HEK293 (cell line): ENCODE results near the gene TCF7L2.
A peak's percentile ranks its signal among the peaks of the same experiment; 100 is the strongest.

Experiments
- CTCF ChIA-PET: fragments of 350-600 bp; formaldehyde crosslinking; extraction: SDS; loops from one replicate; lab custom pipeline; 2021; ENCODE audit warnings: antibody characterized with exemption; lab: Yijun Ruan, JAX
- POLR2A ChIA-PET: fragments of 300-600 bp; formaldehyde crosslinking; extraction: SDS; loops from one replicate; lab custom pipeline; 2020; ENCODE audit warnings: antibody characterized with exemption, inconsistent platforms; lab: Yijun Ruan, JAX
- H3K27ac ChIP-seq: fragments of 200-500 bp; sonication (Bioruptor generic); 2 replicates; pipeline ENCODE4 v1.5.1; 2014; ENCODE audit warnings: low read depth, low read length, control low read depth, inconsistent platforms; ENCODE audit errors: extremely low read depth
- H3K36me3 ChIP-seq, 2 experiments: fragments of 200-500 bp in 1 of 2; sonication (Bioruptor generic) in 1 of 2; 1 replicate in 1 of 2; 2 replicates in 1 of 2; pipeline ENCODE4 v1.5.1; 2014 to 2017; ENCODE audit warnings: inconsistent platforms in 2 of 2, low read length in 2 of 2; ENCODE audit not compliant: control insufficient read depth in 2 of 2, insufficient read depth in 1 of 2
- H3K4me1 ChIP-seq: fragments of 200-500 bp; sonication (Bioruptor generic); 2 replicates; pipeline ENCODE4 v1.5.1; 2014; ENCODE audit warnings: mild to moderate bottlenecking, low read length, inconsistent platforms; ENCODE audit not compliant: control insufficient read depth, insufficient read depth
- H3K4me3 ChIP-seq: 2 replicates; pipeline ENCODE4 v1.5.1; 2011; ENCODE audit warnings: low read depth, mild to moderate bottlenecking, control low read depth, low read length, moderate library complexity
- H3K9me3 ChIP-seq: fragments of 200-500 bp; sonication (Bioruptor generic); 2 replicates; pipeline ENCODE4 v1.5.1; 2014; ENCODE audit warnings: low read depth, low read length, inconsistent platforms; ENCODE audit not compliant: control insufficient read depth, insufficient read depth
- FEZF1 ChIP-seq: fragments of 450-650 bp; formaldehyde crosslinking; IDR thresholded peaks from 2 replicates; pipeline ENCODE4 v1.5.1; 2016; ENCODE audit warnings: missing biosample characterization, missing genetic modification characterization
- GLIS1 ChIP-seq: fragments of 450-650 bp; formaldehyde crosslinking; IDR thresholded peaks from 2 replicates; pipeline ENCODE4 v1.5.1; 2016; ENCODE audit warnings: missing biosample characterization, missing genetic modification characterization
- IKZF3 ChIP-seq: fragments of 450-650 bp; IDR thresholded peaks from 2 replicates; pipeline ENCODE4 v1.5.0; 2018; ENCODE audit warnings: missing biosample characterization, mild to moderate bottlenecking, missing genetic modification characterization, moderate library complexity
- SP7 ChIP-seq: fragments of 450-650 bp; formaldehyde crosslinking; IDR thresholded peaks from 2 replicates; pipeline ENCODE4 v1.5.1; 2016; ENCODE audit warnings: missing biosample characterization, missing genetic modification characterization
- TRIM28 ChIP-seq: IDR thresholded peaks from 2 replicates; pipeline ENCODE4 v1.6.1; 2011; ENCODE audit warnings: low read length, control low read depth, borderline replicate concordance
- YY1 ChIP-seq: fragments of 450-650 bp; formaldehyde crosslinking; IDR thresholded peaks from 2 replicates; pipeline ENCODE4 v1.5.1; 2018; ENCODE audit warnings: missing biosample characterization, missing genetic modification characterization
- ZBTB20 ChIP-seq: fragments of 450-650 bp; formaldehyde crosslinking; IDR thresholded peaks from 2 replicates; pipeline ENCODE4 v1.5.1; 2016; ENCODE audit warnings: missing biosample characterization, missing genetic modification characterization
- ZBTB8A ChIP-seq: fragments of 450-650 bp; formaldehyde crosslinking; IDR thresholded peaks from 2 replicates; pipeline ENCODE4 v1.5.1; 2016; ENCODE audit warnings: missing biosample characterization, missing genetic modification characterization
- ZIC2 ChIP-seq: fragments of 450-650 bp; formaldehyde crosslinking; IDR thresholded peaks from 2 replicates; pipeline ENCODE4 v1.5.1; 2016; ENCODE audit warnings: missing biosample characterization, missing genetic modification characterization
- ZNF184 ChIP-seq: fragments of 450-650 bp; IDR thresholded peaks from 2 replicates; pipeline ENCODE4 v1.5.1; 2018; ENCODE audit warnings: missing biosample characterization, mild to moderate bottlenecking, missing genetic modification characterization
- ZNF223 ChIP-seq: fragments of 450-650 bp; formaldehyde crosslinking; IDR thresholded peaks from 2 replicates; pipeline ENCODE4 v1.5.1; 2016; ENCODE audit warnings: missing biosample characterization, missing genetic modification characterization
- ZNF324 ChIP-seq: fragments of 450-650 bp; formaldehyde crosslinking; IDR thresholded peaks from 2 replicates; pipeline ENCODE4 v1.5.1; 2016; ENCODE audit warnings: missing biosample characterization, missing genetic modification characterization
- ZNF423 ChIP-seq: fragments of 450-650 bp; formaldehyde crosslinking; IDR thresholded peaks from 2 replicates; pipeline ENCODE4 v1.5.1; 2016; ENCODE audit warnings: missing biosample characterization, missing genetic modification characterization
- ZNF600 ChIP-seq: fragments of 450-650 bp; formaldehyde crosslinking; IDR thresholded peaks from 2 replicates; pipeline ENCODE4 v1.5.1; 2016; ENCODE audit warnings: missing biosample characterization, missing genetic modification characterization
- ZNF621 ChIP-seq: fragments of 450-650 bp; formaldehyde crosslinking; IDR thresholded peaks from 2 replicates; pipeline ENCODE4 v1.5.1; 2017; ENCODE audit warnings: missing biosample characterization, missing genetic modification characterization
- ZNF707 ChIP-seq: fragments of 450-650 bp; formaldehyde crosslinking; IDR thresholded peaks from 2 replicates; pipeline ENCODE4 v1.5.1; 2016; ENCODE audit warnings: missing biosample characterization, missing genetic modification characterization
- ZNF837 ChIP-seq: fragments of 450-650 bp; formaldehyde crosslinking; IDR thresholded peaks from 2 replicates; pipeline ENCODE4 v1.5.1; 2016; ENCODE audit warnings: missing biosample characterization, missing genetic modification characterization
- TF ChIP-seq, protein P1 (sequence below): fragments of 450-650 bp; formaldehyde crosslinking; IDR thresholded peaks from 2 replicates; pipeline ENCODE4 v1.5.1; 2016; ENCODE audit warnings: missing biosample characterization, missing genetic modification characterization
- TF ChIP-seq, protein P2 (sequence below): fragments of 450-650 bp; formaldehyde crosslinking; IDR thresholded peaks from 2 replicates; pipeline ENCODE4 v1.5.1; 2017; ENCODE audit warnings: missing biosample characterization, missing genetic modification characterization
- TF ChIP-seq, protein P3 (sequence below): fragments of 450-650 bp; formaldehyde crosslinking; IDR thresholded peaks from 2 replicates; pipeline ENCODE4 v1.5.1; 2016; ENCODE audit warnings: missing biosample characterization, missing genetic modification characterization
- TF ChIP-seq, protein P4 (sequence below): fragments of 450-650 bp; formaldehyde crosslinking; IDR thresholded peaks from 2 replicates; pipeline ENCODE4 v1.5.1; 2016; ENCODE audit warnings: missing biosample characterization, missing genetic modification characterization

The TCF7L2 gene

DNA sequence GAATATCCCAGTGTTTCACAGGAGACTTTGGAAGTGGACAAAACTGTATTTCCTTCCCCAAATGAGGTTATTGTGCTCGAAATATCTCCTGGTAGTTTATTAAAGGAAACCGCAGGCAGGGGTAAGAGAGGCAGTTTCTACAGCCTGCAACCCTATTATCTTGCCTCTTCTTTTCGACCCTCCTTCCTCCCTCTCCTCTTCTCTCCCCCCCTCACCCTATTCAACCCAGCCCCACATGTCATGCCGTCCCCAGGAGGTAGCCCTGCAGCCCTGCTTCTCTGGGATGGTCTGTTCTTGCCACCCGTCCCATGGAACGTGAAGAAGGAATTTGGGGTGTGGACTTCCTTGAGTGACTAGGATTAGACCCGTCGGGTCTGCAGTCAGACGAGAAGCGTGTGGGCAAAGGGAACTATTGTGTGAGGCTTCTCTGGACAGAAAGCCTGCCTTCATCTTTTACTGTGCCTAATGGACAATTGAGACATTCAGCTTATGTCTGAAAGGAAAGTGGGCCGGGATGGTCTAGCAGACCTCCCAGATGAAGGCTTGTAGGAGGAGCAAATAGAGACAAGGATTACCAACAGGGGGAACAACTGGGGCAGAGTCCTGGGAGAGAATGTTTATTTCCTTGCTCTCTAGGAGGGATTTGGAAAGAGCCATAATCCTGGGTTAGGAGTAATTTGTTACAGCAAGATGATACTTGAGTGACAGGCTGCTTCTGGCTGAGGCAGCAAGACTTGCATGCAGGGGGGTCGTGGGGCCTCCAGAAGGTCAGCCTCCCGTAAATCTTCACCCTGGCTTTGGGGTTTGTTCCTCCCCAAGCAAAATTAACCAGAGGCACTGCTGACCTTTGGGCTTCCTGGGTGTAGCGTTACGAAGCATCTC, 77.8 kb downstream of the TCF7L2 start (continued):
- TF ChIP-seq, protein P1, sequence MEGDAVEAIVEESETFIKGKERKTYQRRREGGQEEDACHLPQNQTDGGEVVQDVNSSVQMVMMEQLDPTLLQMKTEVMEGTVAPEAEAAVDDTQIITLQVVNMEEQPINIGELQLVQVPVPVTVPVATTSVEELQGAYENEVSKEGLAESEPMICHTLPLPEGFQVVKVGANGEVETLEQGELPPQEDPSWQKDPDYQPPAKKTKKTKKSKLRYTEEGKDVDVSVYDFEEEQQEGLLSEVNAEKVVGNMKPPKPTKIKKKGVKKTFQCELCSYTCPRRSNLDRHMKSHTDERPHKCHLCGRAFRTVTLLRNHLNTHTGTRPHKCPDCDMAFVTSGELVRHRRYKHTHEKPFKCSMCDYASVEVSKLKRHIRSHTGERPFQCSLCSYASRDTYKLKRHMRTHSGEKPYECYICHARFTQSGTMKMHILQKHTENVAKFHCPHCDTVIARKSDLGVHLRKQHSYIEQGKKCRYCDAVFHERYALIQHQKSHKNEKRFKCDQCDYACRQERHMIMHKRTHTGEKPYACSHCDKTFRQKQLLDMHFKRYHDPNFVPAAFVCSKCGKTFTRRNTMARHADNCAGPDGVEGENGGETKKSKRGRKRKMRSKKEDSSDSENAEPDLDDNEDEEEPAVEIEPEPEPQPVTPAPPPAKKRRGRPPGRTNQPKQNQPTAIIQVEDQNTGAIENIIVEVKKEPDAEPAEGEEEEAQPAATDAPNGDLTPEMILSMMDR (tag by site-specific recombination): peak; percentile 29; the same call in 1 of the 2 replicates
- TF ChIP-seq SP7 (tag by site-specific recombination) (peak; percentile 77), ZNF837 (tag by site-specific recombination) (no peak), IKZF3 (tag by site-specific recombination) (peak; percentile 30; the same call in 1 of the 2 replicates), ZNF184 (tag by site-specific recombination) (no peak), ZNF223 (tag by site-specific recombination) (no peak), ZNF423 (tag by site-specific recombination) (0 out of 2 replicates have a peak, but pooled peaks have one; percentile 32), ZBTB20 (tag by site-specific recombination) (peak; percentile 28; the same call in 1 of the 2 replicates), GLIS1 (peak; percentile 95)
- TF ChIP-seq, protein P2, sequence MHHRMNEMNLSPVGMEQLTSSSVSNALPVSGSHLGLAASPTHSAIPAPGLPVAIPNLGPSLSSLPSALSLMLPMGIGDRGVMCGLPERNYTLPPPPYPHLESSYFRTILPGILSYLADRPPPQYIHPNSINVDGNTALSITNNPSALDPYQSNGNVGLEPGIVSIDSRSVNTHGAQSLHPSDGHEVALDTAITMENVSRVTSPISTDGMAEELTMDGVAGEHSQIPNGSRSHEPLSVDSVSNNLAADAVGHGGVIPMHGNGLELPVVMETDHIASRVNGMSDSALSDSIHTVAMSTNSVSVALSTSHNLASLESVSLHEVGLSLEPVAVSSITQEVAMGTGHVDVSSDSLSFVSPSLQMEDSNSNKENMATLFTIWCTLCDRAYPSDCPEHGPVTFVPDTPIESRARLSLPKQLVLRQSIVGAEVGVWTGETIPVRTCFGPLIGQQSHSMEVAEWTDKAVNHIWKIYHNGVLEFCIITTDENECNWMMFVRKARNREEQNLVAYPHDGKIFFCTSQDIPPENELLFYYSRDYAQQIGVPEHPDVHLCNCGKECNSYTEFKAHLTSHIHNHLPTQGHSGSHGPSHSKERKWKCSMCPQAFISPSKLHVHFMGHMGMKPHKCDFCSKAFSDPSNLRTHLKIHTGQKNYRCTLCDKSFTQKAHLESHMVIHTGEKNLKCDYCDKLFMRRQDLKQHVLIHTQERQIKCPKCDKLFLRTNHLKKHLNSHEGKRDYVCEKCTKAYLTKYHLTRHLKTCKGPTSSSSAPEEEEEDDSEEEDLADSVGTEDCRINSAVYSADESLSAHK (tag by site-specific recombination): peak; percentile 81
- TF ChIP-seq, all 188 proteins: peak for 14

DNA sequence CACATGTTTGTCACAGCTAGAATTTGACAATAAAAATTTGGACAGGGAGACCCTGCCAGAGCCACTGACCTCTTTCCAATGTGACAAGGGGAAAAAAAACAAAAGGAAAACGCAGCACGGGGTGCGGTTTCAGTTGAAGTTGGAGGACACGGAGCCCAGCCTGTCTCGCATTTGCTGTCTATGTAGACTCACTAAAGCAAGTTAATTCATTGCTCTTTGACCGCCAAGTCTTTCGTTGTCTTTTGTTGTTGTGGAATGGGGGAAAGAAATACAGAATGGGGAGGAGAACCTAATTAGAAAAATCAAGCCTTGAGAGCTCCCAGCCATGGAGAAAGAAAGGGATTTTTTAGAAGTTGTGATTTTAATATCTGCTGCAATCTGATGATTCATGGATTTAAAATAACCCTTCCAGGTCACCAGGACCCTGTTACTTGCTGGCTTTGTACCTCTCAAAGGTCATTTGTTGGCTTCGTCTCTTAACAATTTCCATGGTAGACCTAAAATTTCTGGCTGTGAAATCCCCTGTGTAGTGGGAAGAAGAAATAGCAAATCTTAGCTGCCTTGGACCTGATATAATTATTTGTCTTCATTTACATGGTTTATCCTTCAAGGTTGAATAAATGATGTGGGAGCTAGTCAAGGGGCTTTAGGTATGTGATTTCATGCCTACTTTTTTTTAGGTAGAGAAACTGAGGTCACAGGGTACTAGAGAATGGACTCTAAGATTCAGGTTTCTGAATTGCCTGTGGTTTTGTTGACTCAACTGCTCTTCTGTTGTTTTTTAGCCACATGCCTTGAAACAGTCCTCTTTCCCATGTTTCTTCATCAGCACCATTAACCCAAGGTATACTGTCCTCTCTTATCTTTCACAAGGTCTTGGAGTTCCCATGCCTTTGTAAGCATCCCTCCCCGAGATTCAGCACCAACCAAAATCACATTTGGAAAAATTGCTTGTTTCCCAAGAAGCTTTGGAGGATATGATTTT, 78.7 kb downstream of the TCF7L2 start:
- H3K36me3 ChIP-seq: no peaks in the 10 kb centered on the region; a peak in 1 of 3 replicates
- H3K9me3 ChIP-seq: no peaks in the 10 kb centered on the region
- CTCF ChIA-PET: interaction anchor here (0.7 to 1.2 kb wide), 3 partner anchors 11 to 24 kb away, joined by 3 read pairs; no protein-coding TSS in a partner anchor
- H3K4me3 ChIP-seq: no peak overlapping the region
- POLR2A ChIA-PET: no interaction called here
- no peak overlapping the region; the same call in 1 of the 2 replicates for H3K27ac ChIP-seq
- TF ChIP-seq, protein P2 (tag by site-specific recombination): peak; percentile 60; the same call in 1 of the 2 replicates
- TF ChIP-seq ZNF600 (0 out of 2 replicates have a peak, but pooled peaks have one; percentile 11), ZNF621 (no peak), ZIC2 (peak; percentile 86), ZNF707 (tag by site-specific recombination) (no peak), ZNF324 (tag by site-specific recombination) (no peak), ZBTB8A (tag by site-specific recombination) (no peak), YY1 (tag by site-specific recombination) (no peak), FEZF1 (tag by site-specific recombination) (no peak), TRIM28 (peak; percentile 64; the same call in 1 of the 2 replicates), IKZF3 (tag by site-specific recombination) (0 out of 2 replicates have a peak, but pooled peaks have one; percentile 1)
- TF ChIP-seq, protein P3, sequence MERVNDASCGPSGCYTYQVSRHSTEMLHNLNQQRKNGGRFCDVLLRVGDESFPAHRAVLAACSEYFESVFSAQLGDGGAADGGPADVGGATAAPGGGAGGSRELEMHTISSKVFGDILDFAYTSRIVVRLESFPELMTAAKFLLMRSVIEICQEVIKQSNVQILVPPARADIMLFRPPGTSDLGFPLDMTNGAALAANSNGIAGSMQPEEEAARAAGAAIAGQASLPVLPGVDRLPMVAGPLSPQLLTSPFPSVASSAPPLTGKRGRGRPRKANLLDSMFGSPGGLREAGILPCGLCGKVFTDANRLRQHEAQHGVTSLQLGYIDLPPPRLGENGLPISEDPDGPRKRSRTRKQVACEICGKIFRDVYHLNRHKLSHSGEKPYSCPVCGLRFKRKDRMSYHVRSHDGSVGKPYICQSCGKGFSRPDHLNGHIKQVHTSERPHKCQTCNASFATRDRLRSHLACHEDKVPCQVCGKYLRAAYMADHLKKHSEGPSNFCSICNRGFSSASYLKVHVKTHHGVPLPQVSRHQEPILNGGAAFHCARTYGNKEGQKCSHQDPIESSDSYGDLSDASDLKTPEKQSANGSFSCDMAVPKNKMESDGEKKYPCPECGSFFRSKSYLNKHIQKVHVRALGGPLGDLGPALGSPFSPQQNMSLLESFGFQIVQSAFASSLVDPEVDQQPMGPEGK (tag by site-specific recombination): no peak
- TF ChIP-seq, protein P4, sequence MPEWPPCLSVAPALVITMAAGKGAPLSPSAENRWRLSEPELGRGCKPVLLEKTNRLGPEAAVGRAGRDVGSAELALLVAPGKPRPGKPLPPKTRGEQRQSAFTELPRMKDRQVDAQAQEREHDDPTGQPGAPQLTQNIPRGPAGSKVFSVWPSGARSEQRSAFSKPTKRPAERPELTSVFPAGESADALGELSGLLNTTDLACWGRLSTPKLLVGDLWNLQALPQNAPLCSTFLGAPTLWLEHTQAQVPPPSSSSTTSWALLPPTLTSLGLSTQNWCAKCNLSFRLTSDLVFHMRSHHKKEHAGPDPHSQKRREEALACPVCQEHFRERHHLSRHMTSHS: no peak
- H3K4me1 ChIP-seq: peaks cover 28% of the 10 kb centered on the region
